ENCODE data around the gene ASCL3.
"Not testable (repeated sequence)": the region's sequence is repeated elsewhere in the genome, so short reads cannot be mapped to it uniquely, and the experiment has no call there.

ASCL3 gene, protein sequence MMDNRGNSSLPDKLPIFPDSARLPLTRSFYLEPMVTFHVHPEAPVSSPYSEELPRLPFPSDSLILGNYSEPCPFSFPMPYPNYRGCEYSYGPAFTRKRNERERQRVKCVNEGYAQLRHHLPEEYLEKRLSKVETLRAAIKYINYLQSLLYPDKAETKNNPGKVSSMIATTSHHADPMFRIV

DNA sequence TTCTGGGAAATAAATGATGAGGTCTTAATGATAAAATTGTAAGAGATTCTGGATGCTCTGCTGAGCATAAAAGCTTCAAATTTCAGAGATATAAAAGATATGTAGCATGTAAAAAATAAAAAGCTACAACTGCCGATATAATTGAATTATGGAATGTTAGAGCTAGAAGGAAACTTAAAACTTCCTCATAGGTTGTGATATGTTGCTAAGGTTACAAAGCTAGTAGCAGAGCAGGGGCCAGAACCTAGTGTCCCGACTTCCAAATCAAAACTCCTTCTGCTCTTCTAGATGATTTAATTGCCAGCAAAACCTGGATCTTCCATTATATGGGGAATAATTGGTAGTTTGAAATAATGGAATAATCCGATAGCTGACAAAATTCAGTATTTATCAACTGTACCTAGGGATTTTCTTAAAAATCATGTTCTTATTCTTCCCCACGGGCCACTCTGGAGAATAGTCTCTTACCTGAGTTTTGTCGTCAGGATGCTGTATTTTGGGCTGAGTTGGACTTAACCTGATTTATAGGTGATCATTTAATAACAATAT, at the start of gene ASCL3:
Gene ASCL3, minus strand, starts transcription at position 499 of the 549 bp plus-strand sequence. CDS start 4,855 bp downstream, outside the sequence.
- FAIRE-seq = no peak

DNA sequence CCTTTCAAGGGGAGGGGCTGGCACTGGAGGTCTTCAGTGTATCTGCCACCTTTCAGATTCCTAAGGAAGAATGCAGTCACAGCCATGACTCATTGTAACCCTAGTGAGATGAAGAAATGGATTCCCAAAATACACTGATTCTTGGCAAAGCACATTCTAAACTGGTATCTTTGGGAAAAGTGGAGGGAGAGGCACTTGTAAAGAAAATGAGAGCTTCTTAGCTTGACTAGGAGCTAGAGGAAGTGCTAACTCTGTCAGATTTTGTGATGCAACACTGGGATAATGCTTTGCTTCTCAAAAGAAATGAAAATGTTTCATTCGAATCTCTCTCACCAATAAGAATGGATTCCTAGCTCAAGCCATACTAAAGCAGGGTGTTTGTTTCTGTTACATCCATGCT, 46.6 kb upstream of the ASCL3 start:
- no peak for FAIRE-seq

DNA sequence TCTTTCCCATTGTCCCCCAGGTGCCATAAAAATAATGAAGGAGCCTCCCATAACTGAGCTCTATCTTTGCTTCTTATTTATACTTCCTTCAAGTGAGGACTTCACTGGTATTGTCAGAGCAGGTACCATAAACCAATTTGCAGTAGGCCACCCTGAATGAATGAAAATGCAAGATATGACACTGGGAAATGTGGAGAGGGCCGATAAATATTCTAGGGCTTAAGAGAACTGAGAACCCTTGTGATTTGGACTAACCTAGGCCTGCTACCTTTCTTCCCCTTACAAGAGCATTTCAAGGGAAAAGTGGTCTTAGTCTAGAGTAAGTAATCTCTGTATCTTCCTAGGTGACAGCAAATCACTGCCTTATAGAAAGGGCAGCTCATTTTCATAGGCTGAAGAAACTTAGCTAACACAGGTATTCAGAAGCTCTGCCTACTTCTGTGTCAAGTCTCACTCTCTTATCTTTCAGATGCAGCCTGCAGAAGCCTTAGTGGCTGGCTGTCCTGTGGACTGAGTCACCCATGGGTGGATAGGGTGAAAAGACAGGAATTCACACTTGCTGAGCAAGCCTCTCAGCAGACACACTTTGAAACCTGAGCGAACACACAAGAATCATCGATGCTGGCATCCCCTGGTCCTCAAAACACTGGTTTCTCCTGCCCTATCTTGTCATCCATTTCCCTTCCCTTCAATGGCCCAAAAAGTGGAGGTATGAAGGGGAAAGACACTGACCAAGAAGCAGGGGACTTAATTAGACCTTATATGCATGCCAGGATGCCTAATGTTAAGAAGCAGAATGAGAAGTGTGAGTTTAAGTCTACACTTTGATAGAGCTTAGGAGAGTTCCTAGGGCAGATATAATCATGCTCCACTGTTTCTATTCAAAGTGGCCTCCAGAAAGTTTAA, 45.8 kb upstream of the ASCL3 start:
- FAIRE-seq = no peak

DNA sequence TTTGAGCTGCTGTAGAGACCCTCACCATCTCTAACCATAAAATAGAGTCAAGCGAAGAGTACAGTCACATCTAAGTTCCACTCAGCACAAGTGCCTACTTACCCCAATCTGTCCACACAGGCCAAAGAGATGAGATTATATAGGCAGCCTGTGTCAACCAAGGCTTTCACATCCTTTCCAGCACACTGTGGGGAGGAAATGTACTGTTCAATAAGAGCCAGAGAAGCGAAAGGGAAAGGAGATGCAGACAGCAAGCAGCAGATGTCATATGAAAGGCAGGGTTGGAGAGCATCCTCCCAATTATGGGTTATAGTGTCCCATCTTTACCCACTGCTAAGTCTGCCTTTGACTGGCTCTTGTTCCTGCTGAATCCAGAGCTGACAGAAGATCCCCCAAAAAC, 44.6 kb upstream of the ASCL3 start:
- FAIRE-seq = no peak

DNA sequence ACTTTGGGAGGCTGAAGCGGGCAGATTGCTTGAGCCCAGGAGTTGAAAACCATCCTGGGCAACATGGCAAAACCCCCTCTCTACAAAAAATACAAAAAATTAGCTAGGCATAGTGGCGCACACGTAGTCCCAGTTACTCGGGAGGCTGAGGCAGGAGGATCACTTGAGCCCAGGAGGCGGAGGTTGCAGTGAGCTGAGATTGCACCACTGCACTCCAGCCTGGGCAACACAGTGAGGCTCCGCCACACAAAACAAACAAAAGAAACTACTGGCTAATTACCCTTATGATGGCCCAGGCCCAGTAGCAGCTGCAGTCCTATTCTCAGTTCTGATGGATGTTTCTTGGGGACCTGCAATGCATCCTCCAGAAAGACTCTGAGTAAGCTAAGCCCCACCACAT, 44.0 kb upstream of the ASCL3 start:
- not testable (repeated sequence) for FAIRE-seq

DNA sequence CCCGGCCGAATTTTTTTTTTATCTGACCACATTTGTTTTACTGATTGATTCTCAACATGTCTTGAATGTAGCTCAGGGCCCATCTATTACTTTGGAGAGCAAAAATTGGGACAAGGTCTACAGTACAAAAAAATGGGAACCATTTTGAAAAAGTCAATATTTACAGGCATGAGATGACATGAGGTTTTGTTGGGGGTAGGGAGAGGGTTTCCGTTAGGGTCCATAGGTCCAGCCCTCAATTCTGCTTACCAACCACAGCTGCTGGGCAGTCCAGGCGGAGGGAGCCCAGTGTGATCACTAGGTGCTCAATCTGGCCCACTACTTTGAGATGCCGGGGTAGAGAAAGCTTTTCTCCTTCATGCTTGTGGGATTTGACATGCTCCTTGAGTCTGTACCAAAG, 42.6 kb upstream of the ASCL3 start:
- FAIRE-seq = no peak

DNA sequence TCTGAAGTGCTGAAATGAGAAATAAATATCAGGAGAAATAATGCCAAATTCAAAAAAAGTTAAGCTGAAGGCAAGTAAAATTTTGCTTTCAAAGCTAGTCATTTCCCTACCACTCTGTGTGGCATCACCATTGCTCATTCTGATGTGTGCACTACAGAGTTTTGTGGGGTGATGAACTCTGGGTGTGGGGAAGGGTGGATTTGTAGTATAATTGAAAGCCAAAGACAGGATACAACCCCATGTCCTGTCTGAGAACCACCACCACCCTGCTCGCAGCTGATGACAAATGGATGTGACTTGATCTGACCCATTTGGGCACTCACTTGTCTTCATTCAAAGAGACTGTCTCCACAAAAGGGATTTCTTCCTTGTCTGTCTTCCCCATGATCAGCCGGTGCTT, 40.7 kb upstream of the ASCL3 start:
- no peak for FAIRE-seq

DNA sequence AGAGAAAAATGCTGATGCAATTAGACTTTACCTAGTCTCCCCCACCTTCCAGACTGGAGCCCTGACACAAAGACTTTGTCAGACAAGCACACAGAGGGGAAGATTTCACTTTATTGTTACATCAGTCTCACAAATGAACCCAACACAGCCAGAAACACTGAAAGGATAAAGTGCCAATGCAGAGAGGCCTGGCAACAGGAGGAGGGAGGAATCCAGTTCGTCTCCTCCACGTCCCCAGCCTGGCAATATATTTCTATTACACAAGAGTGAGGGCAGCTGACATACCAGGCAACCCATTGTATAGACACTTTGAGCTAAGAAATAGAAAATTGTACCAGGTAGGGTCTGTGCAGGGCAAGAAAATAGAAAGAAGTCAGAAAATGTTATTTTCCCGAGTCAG, 37.7 kb upstream of the ASCL3 start:
- no peak for FAIRE-seq

DNA sequence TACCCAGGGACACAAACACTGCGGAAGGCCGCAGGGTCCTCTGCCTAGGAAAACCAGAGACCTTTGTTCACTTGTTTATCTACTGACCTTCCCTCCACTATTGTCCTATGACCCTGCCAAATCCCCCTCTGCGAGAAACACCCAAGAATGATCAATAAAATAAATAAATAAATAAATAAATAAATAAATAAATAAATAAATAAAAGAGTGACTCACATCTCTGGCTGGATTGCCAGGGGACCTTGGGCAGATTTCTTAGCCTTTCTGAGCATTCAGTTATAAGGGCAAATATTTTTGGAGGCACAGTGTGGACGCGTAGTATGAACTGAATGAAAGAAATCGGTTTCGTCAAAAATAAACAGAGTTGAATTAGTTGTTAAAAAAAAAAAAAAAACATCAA, 36.5 kb upstream of the ASCL3 start:
- FAIRE-seq = not testable (repeated sequence)

DNA sequence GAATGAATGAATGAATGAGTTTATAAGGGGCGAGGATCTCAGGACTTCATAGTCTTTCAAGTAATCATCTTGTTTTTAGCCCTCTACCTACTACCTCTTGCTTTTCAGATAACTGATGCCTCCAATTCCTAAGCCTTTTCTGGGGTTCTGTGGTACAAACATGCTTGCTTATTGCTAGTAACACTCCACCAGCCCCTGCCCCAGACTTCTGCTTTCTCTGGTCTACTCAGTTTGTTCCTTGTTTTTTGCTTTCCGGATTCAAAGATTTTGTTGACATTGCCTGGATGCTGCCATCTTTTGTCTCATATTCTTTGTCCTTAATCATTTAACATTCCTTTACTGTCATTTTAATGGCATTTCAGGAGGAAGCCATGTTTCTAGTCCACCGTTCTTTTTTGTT, 30.3 kb upstream of the ASCL3 start:
- FAIRE-seq = no peak

DNA sequence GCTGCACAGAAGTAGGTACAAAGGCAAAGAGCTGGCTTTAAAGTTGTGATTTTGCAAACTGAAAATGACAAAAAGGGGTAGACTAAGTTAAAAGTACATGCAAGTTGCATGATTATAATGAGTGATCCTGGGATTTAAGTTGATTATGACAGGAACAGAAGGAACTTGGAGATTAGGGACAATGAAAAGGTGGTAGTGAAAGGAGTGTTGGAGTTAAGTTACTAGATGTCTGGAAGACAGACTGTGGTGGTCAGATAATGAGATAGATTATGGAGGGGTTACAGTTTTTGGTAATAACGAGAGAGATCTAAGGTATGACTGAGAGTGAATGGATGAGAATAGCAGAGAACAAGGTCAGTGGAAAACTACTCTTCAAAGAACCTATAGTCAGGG, 29.1 kb upstream of the ASCL3 start:
- FAIRE-seq = no peak

DNA sequence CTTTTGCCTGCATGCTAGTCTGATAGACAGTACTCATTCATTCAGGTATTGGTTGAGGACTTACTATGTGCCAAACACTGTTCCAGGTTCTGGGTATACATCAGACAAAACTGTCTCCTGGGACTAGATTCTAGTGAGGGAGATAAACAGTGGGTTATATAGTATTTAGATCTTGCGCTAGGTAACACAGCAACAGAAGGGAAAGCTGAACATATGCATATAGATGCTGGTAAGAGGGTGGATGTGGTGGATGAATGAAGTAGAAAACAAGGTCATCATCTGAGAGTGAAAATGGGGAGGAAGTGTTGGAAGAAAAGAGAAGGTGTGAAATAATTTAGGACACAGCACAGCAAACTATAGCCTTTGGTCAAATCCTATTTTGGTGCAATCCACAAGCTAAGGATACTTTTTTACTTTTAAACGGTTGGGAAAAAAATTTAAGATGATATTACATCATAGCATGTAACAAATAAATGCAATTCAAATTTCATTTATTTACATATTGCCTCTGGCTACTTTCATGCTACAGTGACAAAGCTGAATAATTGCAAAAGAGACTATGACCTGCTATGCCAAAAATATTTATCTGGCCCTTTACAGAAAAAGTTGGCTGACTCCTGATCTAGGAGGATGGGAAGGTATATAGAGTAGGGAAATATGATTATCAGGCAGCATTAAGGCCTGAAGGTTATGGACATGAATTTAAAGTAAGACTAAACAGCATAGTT, 28.5 kb upstream of the ASCL3 start:
- no peak for FAIRE-seq

DNA sequence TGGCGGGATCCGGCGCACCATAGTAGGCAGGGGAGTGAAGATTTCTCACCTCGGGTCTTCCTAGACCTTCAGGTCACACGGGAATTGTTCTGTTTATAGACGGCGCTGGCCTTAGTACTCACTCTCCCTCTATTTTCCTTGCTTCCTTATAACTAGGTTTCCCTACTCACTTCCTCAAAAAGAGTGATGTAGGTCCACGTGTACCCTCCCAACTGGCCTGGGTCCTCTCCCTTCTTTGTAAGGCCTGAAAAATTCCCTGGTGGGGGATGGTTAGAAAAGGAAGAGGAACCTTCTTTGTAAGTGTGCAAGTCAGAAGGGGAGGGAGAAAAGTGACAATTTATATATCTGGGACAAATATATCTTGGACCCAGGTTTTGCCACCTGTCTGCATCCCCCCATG, 24.4 kb upstream of the ASCL3 start:
- no peak for FAIRE-seq

DNA sequence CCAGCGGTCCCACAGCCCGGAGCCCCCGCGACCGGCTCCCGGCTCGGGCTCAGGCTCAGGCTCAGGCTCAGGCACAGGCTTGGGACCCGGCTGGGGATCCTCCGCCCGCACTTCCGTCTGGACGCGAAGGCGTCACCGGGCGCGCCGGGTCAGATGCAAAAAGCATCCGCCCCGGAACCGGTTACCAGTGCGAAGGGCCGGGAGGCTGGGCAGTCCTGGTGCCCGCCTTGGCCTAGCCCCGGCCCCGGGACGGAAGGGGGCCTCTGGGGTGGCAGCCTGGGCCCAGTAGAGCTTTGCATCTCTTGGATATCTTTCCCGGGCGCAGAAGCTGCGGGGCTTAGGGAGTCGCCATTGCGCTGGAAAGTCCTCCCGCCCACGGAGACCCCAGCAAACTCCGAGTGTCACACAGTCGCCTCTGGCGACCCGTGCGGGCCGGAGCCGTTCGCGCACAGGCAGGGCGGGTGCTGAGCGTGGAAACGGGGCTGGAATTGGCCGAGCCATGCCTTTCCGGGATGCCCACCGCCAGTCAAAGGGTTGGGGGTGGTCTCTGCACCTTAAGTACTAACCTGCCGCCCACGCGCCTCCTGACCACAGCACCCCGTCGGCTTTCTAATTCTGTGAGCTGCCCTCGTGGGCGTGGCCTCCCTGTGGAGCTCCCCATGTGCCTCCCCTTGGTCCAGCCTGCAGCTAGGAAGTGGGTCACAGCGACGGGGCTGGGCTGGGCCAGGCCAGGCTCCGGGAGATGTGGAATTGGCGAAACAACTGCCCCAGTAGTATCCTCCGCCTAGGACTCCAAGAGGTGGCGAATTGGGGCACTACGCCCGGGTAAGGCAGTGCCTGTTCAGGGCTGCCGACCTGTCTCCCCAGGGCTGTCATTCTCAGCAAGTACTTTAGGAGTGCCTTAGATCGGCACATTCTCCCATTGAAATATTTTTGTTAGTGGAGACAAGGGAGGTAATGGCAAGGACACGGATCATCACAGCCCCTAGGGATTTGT, 21.8 kb upstream of the ASCL3 start, which contains the start of gene TMEM9B:
Gene TMEM9B, minus strand, starts transcription at position 119 of the 997 bp plus-strand sequence. CDS start 129 bp downstream, outside the sequence.
- FAIRE-seq = no peak

DNA sequence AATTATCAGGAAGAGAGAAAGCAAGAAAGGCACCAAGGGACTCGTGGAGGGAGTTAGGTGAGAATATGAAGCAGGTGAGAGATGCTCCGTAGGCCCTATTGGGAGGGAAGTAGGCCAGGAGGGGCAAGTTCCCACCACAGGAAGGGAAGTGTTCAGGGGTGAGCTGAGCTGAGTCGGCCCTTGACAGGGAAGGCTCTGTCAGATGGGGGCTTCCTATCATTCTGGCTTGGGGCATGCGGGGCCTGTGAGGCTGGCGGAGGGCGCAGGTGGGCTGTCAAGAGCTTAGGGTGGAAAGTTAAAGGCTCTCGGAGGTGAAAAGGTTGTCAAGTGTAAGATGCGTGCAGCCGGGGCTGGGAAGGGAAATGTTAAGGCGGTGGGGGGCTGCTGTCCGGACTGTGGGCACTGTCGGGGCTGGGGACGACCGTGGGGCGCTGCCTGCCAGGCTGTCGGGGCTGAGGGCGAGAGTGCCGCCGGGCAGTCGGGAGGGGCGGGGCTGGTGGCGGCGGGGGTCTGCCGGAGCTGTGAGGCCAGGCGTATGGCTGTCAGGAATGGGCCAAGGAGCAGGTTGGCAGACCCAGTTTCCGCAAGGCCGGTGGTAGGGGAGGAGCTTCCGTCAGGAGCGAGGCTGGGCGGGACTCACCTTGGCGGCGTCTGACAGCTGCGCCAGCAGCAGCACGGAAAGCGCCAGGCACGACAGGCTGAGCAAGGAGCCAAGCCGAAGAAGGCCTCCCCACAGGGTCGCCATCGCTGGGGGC, 20.9 kb upstream of the ASCL3 start:
- no peak for FAIRE-seq

DNA sequence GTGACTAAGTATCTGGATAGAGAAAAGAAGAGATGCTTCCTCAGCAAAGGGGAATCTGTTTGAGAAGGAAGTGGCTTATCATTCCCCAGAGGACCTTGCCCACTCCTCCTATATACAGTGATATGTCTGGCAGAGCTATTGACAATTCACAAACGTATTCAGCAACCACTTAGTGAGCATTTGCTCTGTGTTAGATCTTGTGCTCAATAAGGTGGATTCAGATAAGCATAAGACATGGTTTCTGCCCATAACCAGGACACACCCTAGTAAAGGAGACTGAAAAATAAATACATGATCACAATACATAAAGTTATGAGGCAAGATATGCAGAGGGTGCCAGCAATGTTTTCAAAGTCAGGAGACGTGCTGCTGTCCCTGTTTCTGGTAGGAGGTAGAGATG, 20.0 kb upstream of the ASCL3 start:
- FAIRE-seq = no peak

DNA sequence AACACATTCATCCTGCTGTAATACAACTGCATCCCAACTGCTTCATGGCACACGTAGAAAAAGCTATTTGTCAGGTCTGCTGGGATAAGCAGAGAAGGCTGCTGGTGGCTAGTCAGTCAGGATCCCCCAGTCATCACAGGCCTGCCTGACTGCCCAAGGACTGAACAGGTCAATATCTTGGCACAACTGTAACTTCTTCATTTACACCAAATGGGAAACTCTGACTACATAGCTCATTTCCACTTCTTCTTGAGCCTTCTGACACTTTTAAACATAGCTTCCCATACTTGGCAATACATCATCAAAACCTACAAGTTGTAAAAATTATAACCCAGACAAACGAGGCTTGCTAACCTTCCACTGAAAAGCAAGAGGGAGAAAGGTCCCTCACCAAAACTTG, 18.6 kb upstream of the ASCL3 start:
- no peak for FAIRE-seq

DNA sequence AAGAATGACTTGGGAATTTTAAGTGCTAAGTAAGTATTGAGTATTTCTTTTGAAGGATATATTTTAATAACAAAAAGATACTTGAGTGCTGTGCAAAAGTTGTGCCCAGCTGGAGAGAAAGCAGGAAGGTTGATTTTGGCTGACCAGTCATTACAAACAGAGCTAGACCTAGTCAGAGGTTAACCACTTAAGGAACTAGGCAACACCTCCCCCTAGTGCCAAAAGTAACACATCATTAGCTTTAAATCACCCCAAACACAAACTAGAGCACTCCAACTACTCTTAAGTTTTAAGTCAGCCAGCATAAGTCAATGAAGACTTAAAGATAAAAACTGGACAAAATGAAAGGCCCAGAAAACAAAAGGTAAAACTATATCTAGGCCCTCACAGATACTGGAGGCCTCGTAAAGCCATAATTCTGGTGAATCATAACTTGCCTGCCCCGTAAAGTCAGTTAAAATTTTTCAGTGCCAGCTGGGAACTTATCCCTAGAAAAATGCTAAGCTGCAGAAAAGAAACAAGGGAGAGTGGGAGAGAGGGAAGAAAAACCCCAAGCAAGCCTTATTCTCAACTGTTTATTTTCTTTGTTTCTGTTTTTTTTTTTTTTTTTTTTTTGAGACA, 16.8 kb upstream of the ASCL3 start:
- FAIRE-seq = peak; percentile 79

DNA sequence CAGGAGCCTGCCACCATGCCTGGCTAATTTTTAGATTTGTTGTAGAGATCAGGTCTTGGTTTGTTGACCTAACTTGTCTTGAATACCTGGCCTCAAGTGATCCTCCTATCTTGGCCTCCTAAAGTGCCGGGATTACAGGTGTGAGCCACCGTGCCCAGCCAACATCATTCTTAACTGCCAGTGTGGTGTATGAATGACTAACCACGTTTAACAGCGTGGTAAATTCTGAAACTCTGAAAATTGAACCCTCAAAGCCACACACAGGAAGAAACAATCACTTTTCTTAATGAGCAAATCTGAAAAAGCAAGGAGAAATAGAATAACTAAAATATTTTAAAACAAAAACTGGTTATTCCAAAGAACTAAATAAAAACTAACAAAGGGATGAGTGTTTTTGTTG, 14.0 kb upstream of the ASCL3 start:
- FAIRE-seq = no peak

DNA sequence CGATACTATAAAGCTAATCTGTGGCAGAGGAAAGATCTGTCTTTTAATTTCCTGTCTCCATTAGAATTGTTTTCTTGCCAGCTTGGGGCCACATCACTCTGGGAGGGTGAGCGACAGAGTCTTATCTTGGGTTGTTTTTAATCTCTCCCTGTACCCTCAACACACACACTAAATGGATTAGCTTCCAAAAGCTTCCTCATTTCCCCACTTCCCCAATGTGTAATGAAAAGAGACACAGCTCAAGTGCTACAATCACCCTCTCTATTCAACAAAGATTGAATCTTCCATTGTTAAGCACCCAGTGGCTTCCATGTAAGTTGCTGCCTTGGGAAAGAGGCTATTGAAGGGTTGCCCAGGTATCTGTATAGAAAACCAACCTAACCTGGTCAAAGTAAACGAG, 6.1 kb upstream of the ASCL3 start:
- no peak for FAIRE-seq
